Lung (tissue), 12 donors: ENCODE measurements around the gene SPATA6L. TPM values are rescaled to one million over a fixed set of nuclear protein-coding genes. Genes with fewer than 3 reads are reported as not detected.

Experiments used
- ATAC-seq: fragments of 200-7000 bp; cut with Tn5 transposase; one replicate; pipeline ENCODE4 v1.9.1; 2020; ENCODE audit warnings: moderate number of reproducible peaks; ENCODE audit not compliant: insufficient read depth, low FRiP score
- DNase-seq, 3 donors: peaks; one replicate each; pipeline ENCODE4 v3.0.0-alpha.2; 2013 to 2017
- H3K27ac ChIP-seq, 2 donors: one replicate each; pipeline ENCODE4 v1.5.1; 2013; ENCODE audit warnings: mild to moderate bottlenecking in 2 of 2, moderate library complexity in 2 of 2, control low read depth in 1 of 2, inconsistent platforms in 1 of 2, low read depth in 1 of 2, low read length in 1 of 2
- H3K27me3 ChIP-seq, 3 donors: one replicate each; pipeline ENCODE4 v1.5.1; 2013; ENCODE audit warnings: low read length in 2 of 3; ENCODE audit not compliant: control insufficient read depth in 3 of 3, insufficient read depth in 3 of 3
- H3K36me3 ChIP-seq, 4 donors: one replicate each; pipeline ENCODE4 v1.5.1; 2013; ENCODE audit warnings: low read length in 4 of 4, mild to moderate bottlenecking in 1 of 4, moderate library complexity in 1 of 4; ENCODE audit not compliant: control insufficient read depth in 4 of 4, insufficient read depth in 4 of 4
- H3K4me1 ChIP-seq, 5 donors: one replicate each; pipeline ENCODE4 v1.5.1; 2013; ENCODE audit warnings: low read length in 5 of 5, mild to moderate bottlenecking in 2 of 5, moderate library complexity in 1 of 5; ENCODE audit not compliant: control insufficient read depth in 5 of 5, insufficient read depth in 5 of 5
- H3K4me3 ChIP-seq: one replicate; pipeline ENCODE4 v1.5.1; 2013; ENCODE audit warnings: mild to moderate bottlenecking, control low read depth, moderate library complexity
- H3K9ac ChIP-seq, 2 donors: one replicate each; pipeline ENCODE4 v1.5.1; 2013; ENCODE audit warnings: low read length in 2 of 2, control low read depth in 1 of 2; ENCODE audit not compliant: insufficient read depth in 1 of 2
- H3K9me3 ChIP-seq, 4 donors: one replicate each; pipeline ENCODE4 v1.5.1; 2013; ENCODE audit warnings: low read length in 3 of 4, mild to moderate bottlenecking in 1 of 4, moderate library complexity in 1 of 4; ENCODE audit not compliant: control insufficient read depth in 4 of 4, insufficient read depth in 3 of 4
- WGBS, 2 donors: extraction: QIAGEN DNeasy Blood & Tissue Kit; methylation state at CpG; one replicate each; pipeline ENCODE4 v1.1.7; 2013; 5-methylcytosine and 5-hydroxymethylcytosine counted together
- polyA plus RNA-seq, 2 donors: library from polyadenylated mRNA; stranded (reverse); fragments of 200-250 nt; gene quantifications; one replicate each; pipeline ENCODE4 v1.2.1, GENCODE V29; 2013
- total RNA-seq, 2 donors: library from RNA; depleted of rRNA in 1 of 2; stranded (reverse); fragments of >200 nt in 1 of 2; gene quantifications; one replicate each; pipeline ENCODE4 v1.2.1, GENCODE V29; 2014 to 2021
- TF ChIP-seq, protein P1 (sequence below): IDR thresholded peaks from 2 replicates; pipeline ENCODE4 v1.5.1; 2012; ENCODE audit warnings: mild to moderate bottlenecking; ENCODE audit errors: control extremely low read depth, extremely low read depth
- donor health status: control.
- donor health status: control.
- donor health status: Bipolar disorder and iron deficiency.
- donor health status: healthy.
- donor health status: DM: yes; HTN: yes; CAD: no.

Gene SPATA6L
- total and polyA plus RNA-seq, 4 donors, result 2.1 to 25.6 (median 11.4) TPM

DNA sequence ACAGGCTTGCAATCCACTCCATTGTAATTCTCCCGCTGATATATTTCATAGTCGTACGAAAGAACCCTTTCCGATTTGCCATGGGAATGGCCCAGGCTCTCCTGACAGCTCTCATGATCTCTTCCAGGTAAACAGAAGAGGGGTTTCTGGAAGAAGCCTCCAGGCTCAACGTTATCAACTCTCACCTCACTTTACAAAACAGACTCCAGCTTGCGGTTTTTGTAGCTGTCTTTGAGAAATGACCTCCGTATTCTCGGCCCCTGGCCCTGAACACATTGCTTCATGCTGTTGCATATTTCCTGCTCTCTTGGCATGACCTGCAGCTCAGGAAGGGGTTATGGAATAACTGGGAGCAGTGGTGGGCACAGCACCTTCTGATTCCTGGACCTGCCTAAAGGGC, 90.3 kb downstream of the SPATA6L start:
- Histone ChIP-seq H3K9ac (no peak overlapping the region), H3K27ac (no peak overlapping the region), H3K27me3 (no peaks in the 10 kb centered on the region), H3K4me1 (peaks cover 0 to 11% (median 2%) of the 10 kb centered on the region in 5 donors), H3K9me3 (no peaks in the 10 kb centered on the region), H3K4me3 (no peak overlapping the region), H3K36me3 (peaks cover 0 to 5% (median 0%) of the 10 kb centered on the region in 4 donors)
- WGBS, 2 donors, result 86 to 87% methylated on average over 8 of the region's 8 CpGs
- ATAC-seq, result no peak
- DNase-seq, result no peak
- TF ChIP-seq, protein P1, sequence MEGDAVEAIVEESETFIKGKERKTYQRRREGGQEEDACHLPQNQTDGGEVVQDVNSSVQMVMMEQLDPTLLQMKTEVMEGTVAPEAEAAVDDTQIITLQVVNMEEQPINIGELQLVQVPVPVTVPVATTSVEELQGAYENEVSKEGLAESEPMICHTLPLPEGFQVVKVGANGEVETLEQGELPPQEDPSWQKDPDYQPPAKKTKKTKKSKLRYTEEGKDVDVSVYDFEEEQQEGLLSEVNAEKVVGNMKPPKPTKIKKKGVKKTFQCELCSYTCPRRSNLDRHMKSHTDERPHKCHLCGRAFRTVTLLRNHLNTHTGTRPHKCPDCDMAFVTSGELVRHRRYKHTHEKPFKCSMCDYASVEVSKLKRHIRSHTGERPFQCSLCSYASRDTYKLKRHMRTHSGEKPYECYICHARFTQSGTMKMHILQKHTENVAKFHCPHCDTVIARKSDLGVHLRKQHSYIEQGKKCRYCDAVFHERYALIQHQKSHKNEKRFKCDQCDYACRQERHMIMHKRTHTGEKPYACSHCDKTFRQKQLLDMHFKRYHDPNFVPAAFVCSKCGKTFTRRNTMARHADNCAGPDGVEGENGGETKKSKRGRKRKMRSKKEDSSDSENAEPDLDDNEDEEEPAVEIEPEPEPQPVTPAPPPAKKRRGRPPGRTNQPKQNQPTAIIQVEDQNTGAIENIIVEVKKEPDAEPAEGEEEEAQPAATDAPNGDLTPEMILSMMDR, result no peak

DNA sequence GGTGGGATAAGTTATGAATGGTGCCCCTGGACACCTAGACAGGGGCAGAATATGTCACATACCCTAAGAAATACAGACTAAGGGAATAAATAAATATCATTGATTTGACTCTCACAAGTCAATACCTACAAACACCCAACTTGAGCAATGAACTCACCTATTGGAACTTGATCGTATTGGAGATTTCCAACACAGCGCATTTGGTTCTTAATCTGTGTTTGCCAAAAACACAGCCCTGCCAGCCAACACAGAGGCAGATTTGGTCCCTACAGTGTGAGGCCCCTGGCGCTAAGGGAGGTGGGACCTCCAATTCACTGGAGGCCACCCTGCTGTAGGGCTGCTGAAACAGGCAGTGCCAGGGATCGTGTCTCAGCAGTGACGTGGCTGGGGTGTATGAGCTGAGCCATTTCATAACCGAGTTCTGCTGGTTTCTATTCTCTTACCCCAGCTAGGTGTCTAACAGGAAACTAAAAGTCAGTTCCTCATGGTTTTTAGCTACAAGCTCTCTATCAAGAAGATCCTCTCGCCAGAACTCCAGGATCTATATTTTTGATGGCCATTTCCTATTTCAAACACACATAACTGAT, 91.5 kb downstream of the SPATA6L start:
- TF ChIP-seq, protein P1, result no peak
- whole genome bisulfite sequencing, 2 donors, result 85 to 89% methylated on average over 7 of the region's 7 CpGs
- H3K9ac ChIP-seq, result no peak overlapping the region
- no peak for ATAC-seq
- H3K36me3 ChIP-seq, result peaks cover 0 to 5% (median 0%) of the 10 kb centered on the region in 4 donors
- no peaks in the 10 kb centered on the region for H3K9me3 ChIP-seq
- no peak for DNase-seq
- no peaks in the 10 kb centered on the region for H3K27me3 ChIP-seq
- no peak overlapping the region for H3K4me3 ChIP-seq
- no peak overlapping the region for H3K27ac ChIP-seq
- H3K4me1 ChIP-seq, result peaks cover 0 to 10% (median 2%) of the 10 kb centered on the region in 5 donors

DNA sequence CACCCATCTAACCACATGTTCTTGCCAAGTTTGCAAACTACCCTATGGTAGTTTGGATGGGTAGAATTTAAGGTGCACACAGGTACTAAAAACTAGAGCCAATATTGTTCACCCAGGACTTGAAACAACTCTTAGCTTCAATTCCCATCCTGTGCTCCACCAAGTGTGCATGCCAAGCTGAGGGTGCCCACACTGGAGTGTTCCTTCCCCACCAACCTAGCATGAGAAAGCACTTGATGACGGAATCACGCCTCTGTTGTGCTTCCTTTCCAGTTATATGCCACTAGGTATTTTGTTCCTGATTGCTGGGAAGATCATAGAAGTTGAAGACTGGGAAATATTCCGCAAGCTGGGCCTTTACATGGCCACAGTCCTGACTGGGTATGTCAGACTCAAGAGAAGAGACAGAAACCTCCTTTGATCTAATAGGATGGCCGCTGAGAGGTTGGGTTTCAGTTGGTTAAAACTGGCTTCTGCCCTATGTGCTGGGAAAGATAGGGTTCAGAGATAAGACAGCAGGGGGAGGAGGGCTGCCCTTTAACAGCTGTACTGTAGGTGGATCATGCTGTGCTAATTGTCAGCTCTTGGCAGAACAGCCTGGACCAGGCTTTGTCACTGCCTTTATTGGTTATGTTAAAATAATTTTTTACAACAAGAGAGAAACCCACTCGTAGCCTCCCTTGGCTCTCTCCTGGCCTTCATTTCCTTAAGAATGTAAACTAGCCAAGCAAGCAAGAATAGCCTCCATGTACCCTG, 92.5 kb downstream of the SPATA6L start:
- H3K4me1 ChIP-seq, result peaks cover 0 to 2% (median 0%) of the 10 kb centered on the region in 5 donors

More for the DNA sequence above, 92.5 kb downstream of the SPATA6L start:
- DNase-seq (no peak), ATAC-seq (no peak)
- no peaks in the 10 kb centered on the region for H3K9me3 ChIP-seq
- H3K4me3 ChIP-seq, result no peak overlapping the region
- H3K27me3 ChIP-seq, result no peaks in the 10 kb centered on the region
- no peak overlapping the region for H3K9ac ChIP-seq
- 87 to 92% methylated on average over 5 of the region's 5 CpGs for WGBS, 2 donors
- no peak overlapping the region for H3K27ac ChIP-seq
- peaks cover 0 to 5% (median 0%) of the 10 kb centered on the region in 4 donors for H3K36me3 ChIP-seq
- TF ChIP-seq, protein P1, result no peak
